HepG2 (cell line): ENCODE data around the gene RRN3. TPM values are rescaled to one million over a fixed set of nuclear protein-coding genes. Genes with fewer than 3 reads are reported as not detected.
A peak's percentile ranks its signal among the peaks of the same experiment; 100 is the strongest.

Experiments used
- ATF7 ChIP-seq, 2 experiments: fragments of 450-650 bp in 1 of 2; sonication (generic) in 1 of 2; formaldehyde crosslinking in 1 of 2; IDR thresholded peaks; 2 replicates each; pipeline versions ENCODE4 v1.4.0 to v1.6.1; 2016 to 2020; ENCODE audit warnings: antibody characterized with exemption in 1 of 2, mild to moderate bottlenecking in 1 of 2, missing genetic modification reagents in 1 of 2
- CBX1 ChIP-seq: IDR thresholded peaks from one replicate; pipeline ENCODE4 v1.6.1; 2016; ENCODE audit warnings: antibody characterized with exemption, low read depth
- DNMT3B ChIP-seq: conservative IDR thresholded peaks from 2 replicates; pipeline ENCODE4 v1.6.1; 2016; ENCODE audit warnings: missing biosample characterization, control low read depth
- E2F5 ChIP-seq: sonication (generic); formaldehyde crosslinking; conservative IDR thresholded peaks from 2 replicates; pipeline ENCODE4 v1.4.0; 2020; ENCODE audit warnings: missing genetic modification reagents
- KDM2A ChIP-seq: sonication (generic); formaldehyde crosslinking; IDR thresholded peaks from 2 replicates; pipeline ENCODE4 v1.4.0; 2020; ENCODE audit warnings: low read depth, missing genetic modification reagents, borderline replicate concordance
- MTERF4 ChIP-seq: sonication (generic); formaldehyde crosslinking; IDR thresholded peaks from 2 replicates; pipeline ENCODE4 v1.8.0; 2023; ENCODE audit warnings: mild to moderate bottlenecking, missing genetic modification reagents
- MXD3 ChIP-seq: IDR thresholded peaks from 2 replicates; pipeline ENCODE4 v1.6.1; 2016; ENCODE audit warnings: mild to moderate bottlenecking, missing biosample characterization, missing genetic modification reagents
- MYNN ChIP-seq: sonication (generic); formaldehyde crosslinking; IDR thresholded peaks from 2 replicates; pipeline ENCODE4 v1.4.0; 2020; ENCODE audit warnings: mild to moderate bottlenecking, low read depth, missing genetic modification reagents
- NCOA2 ChIP-seq: sonication (generic); formaldehyde crosslinking; IDR thresholded peaks from 2 replicates; pipeline ENCODE4 v1.8.0; 2022; ENCODE audit warnings: inconsistent platforms
- NFRKB ChIP-seq: fragments of 450-650 bp; IDR thresholded peaks from 2 replicates; pipeline ENCODE4 v1.6.1; 2017
- NR0B2 ChIP-seq: sonication (generic); formaldehyde crosslinking; IDR thresholded peaks from 2 replicates; pipeline ENCODE4 v1.4.0; 2020; ENCODE audit warnings: mild to moderate bottlenecking, missing genetic modification reagents
- PAX8 ChIP-seq: sonication (generic); formaldehyde crosslinking; IDR thresholded peaks from 2 replicates; pipeline ENCODE4 v1.8.0; 2022; ENCODE audit warnings: mild to moderate bottlenecking, missing genetic modification reagents, borderline replicate concordance
- TGIF2 ChIP-seq: IDR thresholded peaks from 2 replicates; pipeline ENCODE4 v1.6.1; 2016; ENCODE audit warnings: control low read depth, missing compliant biosample characterization
- ZBTB26 ChIP-seq: IDR thresholded peaks from 2 replicates; pipeline ENCODE4 v1.6.1; 2016; ENCODE audit warnings: missing compliant biosample characterization, missing genetic modification reagents, borderline replicate concordance
- ZMYM2 ChIP-seq: sonication (generic); formaldehyde crosslinking; IDR thresholded peaks from 2 replicates; pipeline ENCODE4 v1.8.0; 2022; ENCODE audit warnings: mild to moderate bottlenecking, missing genetic modification reagents
- ZNF124 ChIP-seq: sonication (generic); formaldehyde crosslinking; IDR thresholded peaks from 2 replicates; pipeline ENCODE4 v1.4.0; 2020; ENCODE audit warnings: missing genetic modification reagents
- ZNF335 ChIP-seq: sonication (generic); formaldehyde crosslinking; IDR thresholded peaks from 2 replicates; pipeline ENCODE4 v1.4.0; 2020; ENCODE audit warnings: missing genetic modification reagents
- ZNF563 ChIP-seq: sonication (generic); formaldehyde crosslinking; IDR thresholded peaks from 2 replicates; pipeline ENCODE4 v1.8.0; 2022; ENCODE audit warnings: mild to moderate bottlenecking, moderate library complexity, missing genetic modification reagents
- ZNF580 ChIP-seq: IDR thresholded peaks from 2 replicates; pipeline ENCODE4 v1.6.1; 2016; ENCODE audit warnings: low read depth, borderline replicate concordance
- ZNF780A ChIP-seq: sonication (generic); formaldehyde crosslinking; IDR thresholded peaks from 2 replicates; pipeline ENCODE4 v1.8.0; 2022; ENCODE audit warnings: mild to moderate bottlenecking, missing genetic modification reagents, moderate library complexity
- ZSCAN25 ChIP-seq: sonication (generic); formaldehyde crosslinking; IDR thresholded peaks from 2 replicates; pipeline ENCODE4 v1.8.0; 2022; ENCODE audit warnings: mild to moderate bottlenecking, missing genetic modification reagents
- polyA plus RNA-seq, 8 experiments: library from polyadenylated mRNA; depleted of rRNA in 3 of 8; stranded (reverse) in 7 of 8; unstranded in 1 of 8; fragments of >200 nt; fragmentation: Illumina TruSeq in 4 of 8; extraction: Trizol in 4 of 8; gene quantifications; 2 replicates each; pipeline versions ENCODE4 v1.2.1 to v1.2.3, GENCODE V29; 2011 to 2016; ENCODE audit warnings: low read depth in 4 of 8, missing spikeins in 1 of 8, mixed read lengths in 1 of 8; ENCODE audit not compliant: insufficient read depth in 1 of 8
- total RNA-seq, 5 experiments: library from RNA; depleted of rRNA; stranded (reverse); fragments of >200 nt; fragmentation: Illumina TruSeq; extraction: Trizol; gene quantifications; 2 replicates each; pipeline ENCODE4 v1.2.3, GENCODE V29; 2016; ENCODE audit warnings: low read depth in 1 of 5

The RRN3 gene
- total and polyA plus RNA-seq, 2 of the 13 experiments (the other 11 are each of a cell fraction or from before 2014, with no cell fraction given) = 45.8 to 67.0 TPM

- TF ChIP-seq PAX8 (peak; percentile 76; the same call in 1 of the 2 replicates), ATF7 (IDR thresholded peaks at IDR 0.05) (peak; percentile 27; the same call in 1 of the 2 replicates), ATF7 (CRISPR knock-in tag; IDR thresholded peaks at IDR 0.05) (peak; percentile 69; the same call in 1 of the 2 replicates), NCOA2 (CRISPR knock-in tag) (peak; percentile 77), MTERF4 (CRISPR knock-in tag) (peak; percentile 85; the same call in 1 of the 2 replicates), ZBTB26 (CRISPR knock-in tag) (0 out of 2 replicates have a peak, but pooled peaks have one; percentile 60), ZNF124 (CRISPR knock-in tag) (peak; percentile 95), ZMYM2 (CRISPR knock-in tag) (peak; percentile 71; the same call in 1 of the 2 replicates), E2F5 (CRISPR knock-in tag) (peak; percentile 67; the same call in 1 of the 2 replicates), MYNN (CRISPR knock-in tag) (peak; percentile 50; the same call in 1 of the 2 replicates), KDM2A (CRISPR knock-in tag) (peak; percentile 98), ZNF780A (peak; percentile 76; the same call in 1 of the 2 replicates), MXD3 (CRISPR knock-in tag) (peak; percentile 97), NR0B2 (CRISPR knock-in tag) (peak; percentile 92), CBX1 (peak; percentile 83), DNMT3B (CRISPR knock-in tag) (0 out of 2 replicates have a peak, but pooled peaks have one; percentile 83), ZNF563 (CRISPR knock-in tag) (peak; percentile 93), TGIF2 (peak; percentile 86), NFRKB (peak; percentile 77), ZNF335 (CRISPR knock-in tag) (peak; percentile 78), ZSCAN25 (CRISPR knock-in tag) (peak; percentile 62; the same call in 1 of the 2 replicates), ZNF580 (peak; percentile 96)
These were observed at the start of gene RRN3 (continued) for GRCh38 chr16:15093955-15094827.
